Measurements from ENCODE around the gene SLC4A4.
"Not testable (repeated sequence)": the region's sequence is repeated elsewhere in the genome, so short reads cannot be mapped to it uniquely, and the experiment has no call there.

DNA sequence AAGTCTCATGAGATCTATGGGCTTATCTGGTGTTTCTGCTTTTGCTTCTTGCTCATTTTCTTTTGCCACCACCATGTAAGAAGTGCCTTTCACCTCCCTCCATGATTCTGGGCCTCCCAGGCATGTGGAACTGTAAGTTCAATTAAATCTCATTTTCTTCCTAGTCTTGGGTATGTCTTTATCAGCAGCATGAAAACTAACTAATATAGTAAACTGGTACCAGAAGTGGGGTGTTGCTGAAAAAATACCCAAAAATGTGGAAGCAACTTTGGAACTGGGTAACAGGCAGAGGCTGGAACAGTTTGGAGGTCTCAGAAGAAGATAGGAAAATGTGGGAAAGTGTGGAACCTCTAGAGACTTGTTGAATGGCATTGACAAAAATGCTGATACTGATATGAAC, 70.1 kb downstream of the SLC4A4 start:
- TF ChIP-seq SIRT6 (IDR thresholded peaks at IDR 0.05; ENCODE audit: low read length); EP300 (IDR thresholded peaks at IDR 0.05; ENCODE audit: borderline replicate concordance in 1 of 2, low read depth in 2 of 2, low read length in 2 of 2): not testable (repeated sequence)
- TF ChIP-seq, protein P1, sequence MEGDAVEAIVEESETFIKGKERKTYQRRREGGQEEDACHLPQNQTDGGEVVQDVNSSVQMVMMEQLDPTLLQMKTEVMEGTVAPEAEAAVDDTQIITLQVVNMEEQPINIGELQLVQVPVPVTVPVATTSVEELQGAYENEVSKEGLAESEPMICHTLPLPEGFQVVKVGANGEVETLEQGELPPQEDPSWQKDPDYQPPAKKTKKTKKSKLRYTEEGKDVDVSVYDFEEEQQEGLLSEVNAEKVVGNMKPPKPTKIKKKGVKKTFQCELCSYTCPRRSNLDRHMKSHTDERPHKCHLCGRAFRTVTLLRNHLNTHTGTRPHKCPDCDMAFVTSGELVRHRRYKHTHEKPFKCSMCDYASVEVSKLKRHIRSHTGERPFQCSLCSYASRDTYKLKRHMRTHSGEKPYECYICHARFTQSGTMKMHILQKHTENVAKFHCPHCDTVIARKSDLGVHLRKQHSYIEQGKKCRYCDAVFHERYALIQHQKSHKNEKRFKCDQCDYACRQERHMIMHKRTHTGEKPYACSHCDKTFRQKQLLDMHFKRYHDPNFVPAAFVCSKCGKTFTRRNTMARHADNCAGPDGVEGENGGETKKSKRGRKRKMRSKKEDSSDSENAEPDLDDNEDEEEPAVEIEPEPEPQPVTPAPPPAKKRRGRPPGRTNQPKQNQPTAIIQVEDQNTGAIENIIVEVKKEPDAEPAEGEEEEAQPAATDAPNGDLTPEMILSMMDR (IDR thresholded peaks at IDR 0.05; ENCODE audit: control extremely low read depth in 1 of 3, insufficient read depth in 1 of 3, low read depth in 1 of 3, low read length in 3 of 3): not testable (repeated sequence)

Data from H1 (cell line).